Kidney (tissue), 14 donors: Measurements from ENCODE around the gene CAMK1D. TPM values are rescaled to one million over a fixed set of nuclear protein-coding genes. Genes with fewer than 3 reads are reported as not detected.

Experiments used
- DNase-seq, 5 donors: peaks; one replicate each; pipeline ENCODE4 v3.0.0-alpha.2; 2013 to 2020
- FAIRE-seq: peaks from 2 replicates; lab custom pipeline; 2012; peaks lifted over from hg19 to GRCh38; lab: Jason Lieb, UNC
- H3K27ac ChIP-seq, 2 donors: one replicate each; pipeline ENCODE4 v1.7.0; 2013; ENCODE audit warnings: low read depth in 2 of 2, low read length in 2 of 2, inconsistent platforms in 1 of 2
- H3K27me3 ChIP-seq: one replicate; pipeline ENCODE4 v1.7.1; 2013; ENCODE audit warnings: low read length, inconsistent platforms; ENCODE audit not compliant: control insufficient read depth, insufficient read depth
- H3K36me3 ChIP-seq, 3 donors: one replicate each; pipeline versions ENCODE4 v1.7.0 to v1.7.1; 2013; ENCODE audit warnings: low read length in 3 of 3, control low read depth in 1 of 3, inconsistent platforms in 1 of 3; ENCODE audit not compliant: insufficient read depth in 3 of 3, control insufficient read depth in 2 of 3
- H3K4me1 ChIP-seq, 3 donors: one replicate each; pipeline versions ENCODE4 v1.7.0 to v1.7.1; 2013; ENCODE audit warnings: low read length in 3 of 3, inconsistent platforms in 1 of 3, low read depth in 1 of 3; ENCODE audit not compliant: control insufficient read depth in 2 of 3, insufficient read depth in 2 of 3
- H3K4me3 ChIP-seq, 3 donors: one replicate each; pipeline versions ENCODE4 v1.7.0 to v1.8.1; 2013; ENCODE audit warnings: low read length in 3 of 3, control low read depth in 1 of 3, inconsistent platforms in 1 of 3
- H3K9ac ChIP-seq, 3 donors: one replicate each; pipeline versions ENCODE4 v1.7.0 to v1.7.1; 2013; ENCODE audit warnings: low read length in 3 of 3, control low read depth in 1 of 3, inconsistent platforms in 1 of 3
- H3K9me3 ChIP-seq, 3 donors: one replicate each; pipeline versions ENCODE4 v1.7.0 to v1.7.1; 2013; ENCODE audit warnings: low read length in 3 of 3, control low read depth in 1 of 3, inconsistent platforms in 1 of 3; ENCODE audit not compliant: control insufficient read depth in 2 of 3, insufficient read depth in 1 of 3
- CTCF ChIP-seq: IDR thresholded peaks from 3 replicates; pipeline ENCODE4 v1.5.1; 2012; ENCODE audit warnings: mild to moderate bottlenecking, moderate library complexity, borderline replicate concordance; ENCODE audit not compliant: insufficient read depth; ENCODE audit errors: extremely low read depth
- intact Hi-C: fragments of 100-400 bp; cut with DNase I; formaldehyde crosslinking; loops from one replicate; pipeline ENCODE4 v1.11.1; 2022
- polyA plus RNA-seq: library from polyadenylated mRNA; stranded (reverse); fragments of 350-450 nt; fragmentation: Illumina TruSeq; extraction: RNeasy Lipid Tissue Mini Kit (QIAGEN cat#74804); gene quantifications from one replicate; pipeline ENCODE4 v1.2.3, GENCODE V29; 2014; ENCODE audit warnings: low read depth, low replicate concordance; ENCODE audit not compliant: insufficient read depth
- total RNA-seq: library from RNA; stranded (reverse); fragmentation: NEBNext Ultra II Directional; extraction: Animal tissue kit (Norgen Biotek cat#: 25700); gene quantifications from one replicate; pipeline ENCODE4 v1.2.1, GENCODE V29; 2021
- donor health status: control.
- donor health status: control.
- donor health status: control.
- donor health status: control.
- donor health status: control.
- donor health status: DM: yes; HTN: yes; CAD: no.
- donor health status: Normal renal cell carcinoma (clear cell type).

The CAMK1D gene
- total and polyA plus RNA-seq, 2 donors from 2014 or later = 1.1 to 13.7 TPM

GRCh38 chr10:12382956-12383531 is 33.7 kb downstream of the CAMK1D start:
- peaks cover 0 to 6% (median 0%) of the 10 kb centered on the region in 3 donors for H3K9me3 ChIP-seq
- no peaks in the 10 kb centered on the region for H3K27me3 ChIP-seq
- no peaks in the 10 kb centered on the region for H3K36me3 ChIP-seq
- DNase-seq (no peak), FAIRE-seq (no peak)
- H3K4me1 ChIP-seq = no peaks in the 10 kb centered on the region
- intact Hi-C loops = no loop called here
- H3K27ac ChIP-seq = no peak overlapping the region
- H3K4me3 ChIP-seq = no peak overlapping the region
- TF ChIP-seq CTCF = no peak
- H3K9ac ChIP-seq = no peak overlapping the region

- H3K9ac ChIP-seq = no peak overlapping the region
- no peak for TF ChIP-seq CTCF
- H3K4me3 ChIP-seq = no peak overlapping the region
- FAIRE-seq (no peak), DNase-seq (no peak)
- H3K27me3 ChIP-seq = no peaks in the 10 kb centered on the region
- H3K36me3 ChIP-seq = no peaks in the 10 kb centered on the region
- no peak overlapping the region for H3K27ac ChIP-seq
- H3K9me3 ChIP-seq = peaks cover 0 to 6% (median 0%) of the 10 kb centered on the region in 3 donors
- no peaks in the 10 kb centered on the region for H3K4me1 ChIP-seq
- intact Hi-C loops = no loop called here
These were observed 35.6 kb downstream of the CAMK1D start for GRCh38 chr10:12384906-12385305.

- H3K9ac ChIP-seq = no peak overlapping the region
- H3K4me3 ChIP-seq = no peak overlapping the region
- FAIRE-seq (no peak), DNase-seq (peak in 1 of 5 donors; percentile 22)
- no peak for TF ChIP-seq CTCF
- no peak overlapping the region for H3K27ac ChIP-seq
- no peaks in the 10 kb centered on the region for H3K27me3 ChIP-seq
- H3K4me1 ChIP-seq = no peaks in the 10 kb centered on the region
- H3K9me3 ChIP-seq = peaks cover 0 to 6% (median 0%) of the 10 kb centered on the region in 3 donors
- intact Hi-C loops = no loop called here
- H3K36me3 ChIP-seq = no peaks in the 10 kb centered on the region
These were observed 38.3 kb downstream of the CAMK1D start for GRCh38 chr10:12387561-12388210.
